KMS-11 (cell line): ENCODE measurements around the gene RGS7.

Experiments
- H2AFZ ChIP-seq: fragments of 200-600 bp; sonication (generic); 2 replicates; pipeline ENCODE4 v1.6.1; 2016; ENCODE audit warnings: antibody characterized with exemption, mixed run types, low read depth
- H3K27ac ChIP-seq: fragments of 200-600 bp; sonication (generic); 2 replicates; pipeline ENCODE4 v1.6.1; 2016; ENCODE audit warnings: mild to moderate bottlenecking, mixed run types
- H3K27me3 ChIP-seq: fragments of 200-600 bp; sonication (generic); 2 replicates; pipeline ENCODE4 v1.6.1; 2017; ENCODE audit warnings: mild to moderate bottlenecking, low read depth, mixed run types, moderate library complexity; ENCODE audit not compliant: insufficient read depth
- H3K36me3 ChIP-seq: fragments of 200-600 bp; sonication (generic); 2 replicates; pipeline ENCODE4 v1.6.1; 2017; ENCODE audit warnings: mild to moderate bottlenecking, mixed run types; ENCODE audit not compliant: insufficient read depth
- H3K4me1 ChIP-seq: fragments of 200-600 bp; sonication (generic); 2 replicates; pipeline ENCODE4 v1.6.1; 2016; ENCODE audit warnings: mild to moderate bottlenecking, low read depth, mixed run types; ENCODE audit not compliant: poor library complexity, severe bottlenecking
- H3K4me2 ChIP-seq: fragments of 200-600 bp; sonication (generic); 2 replicates; pipeline ENCODE4 v1.7.0; 2016; ENCODE audit warnings: mild to moderate bottlenecking, mixed run types
- H3K4me3 ChIP-seq: fragments of 200-600 bp; sonication (generic); IDR thresholded peaks from 2 replicates; pipeline ENCODE4 v1.6.1; 2017; ENCODE audit warnings: low read depth, low read length, mixed read lengths; ENCODE audit not compliant: insufficient read depth
- H3K79me2 ChIP-seq: fragments of 200-600 bp; sonication (generic); 2 replicates; pipeline ENCODE4 v1.6.1; 2016; ENCODE audit warnings: low read depth, mixed run types; ENCODE audit not compliant: insufficient read depth
- H3K9ac ChIP-seq: fragments of 200-600 bp; sonication (generic); 2 replicates; pipeline ENCODE4 v1.6.1; 2016; ENCODE audit warnings: mild to moderate bottlenecking, mixed run types
- H4K20me1 ChIP-seq: fragments of 200-600 bp; sonication (generic); 2 replicates; pipeline ENCODE4 v1.6.1; 2016; ENCODE audit warnings: mild to moderate bottlenecking, mixed run types; ENCODE audit not compliant: insufficient read depth
- TF ChIP-seq, protein P1 (sequence below): fragments of 200-600 bp; sonication (generic); conservative IDR thresholded peaks from 2 replicates; pipeline ENCODE4 v1.6.1; 2017; ENCODE audit warnings: low read depth, mild to moderate bottlenecking, antibody characterized with exemption, low read length, moderate library complexity, mixed read lengths

Gene RGS7

GRCh38 chr1:240801442-240801841 lies 555.6 kb downstream of the RGS7 start:
- H4K20me1 ChIP-seq, result no peaks in the 10 kb centered on the region
- TF ChIP-seq, protein P1, sequence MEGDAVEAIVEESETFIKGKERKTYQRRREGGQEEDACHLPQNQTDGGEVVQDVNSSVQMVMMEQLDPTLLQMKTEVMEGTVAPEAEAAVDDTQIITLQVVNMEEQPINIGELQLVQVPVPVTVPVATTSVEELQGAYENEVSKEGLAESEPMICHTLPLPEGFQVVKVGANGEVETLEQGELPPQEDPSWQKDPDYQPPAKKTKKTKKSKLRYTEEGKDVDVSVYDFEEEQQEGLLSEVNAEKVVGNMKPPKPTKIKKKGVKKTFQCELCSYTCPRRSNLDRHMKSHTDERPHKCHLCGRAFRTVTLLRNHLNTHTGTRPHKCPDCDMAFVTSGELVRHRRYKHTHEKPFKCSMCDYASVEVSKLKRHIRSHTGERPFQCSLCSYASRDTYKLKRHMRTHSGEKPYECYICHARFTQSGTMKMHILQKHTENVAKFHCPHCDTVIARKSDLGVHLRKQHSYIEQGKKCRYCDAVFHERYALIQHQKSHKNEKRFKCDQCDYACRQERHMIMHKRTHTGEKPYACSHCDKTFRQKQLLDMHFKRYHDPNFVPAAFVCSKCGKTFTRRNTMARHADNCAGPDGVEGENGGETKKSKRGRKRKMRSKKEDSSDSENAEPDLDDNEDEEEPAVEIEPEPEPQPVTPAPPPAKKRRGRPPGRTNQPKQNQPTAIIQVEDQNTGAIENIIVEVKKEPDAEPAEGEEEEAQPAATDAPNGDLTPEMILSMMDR, result no peak
- no peak overlapping the region for H3K4me2 ChIP-seq
- H3K27ac ChIP-seq, result no peak overlapping the region
- H3K9ac ChIP-seq, result no peak overlapping the region
- no peaks in the 10 kb centered on the region for H3K79me2 ChIP-seq
- no peak overlapping the region for H3K4me3 ChIP-seq
- no peaks in the 10 kb centered on the region for H3K36me3 ChIP-seq
- H3K27me3 ChIP-seq, result no peaks in the 10 kb centered on the region
- no peaks in the 10 kb centered on the region for H3K4me1 ChIP-seq
- no peak overlapping the region for H2AFZ ChIP-seq

DNA sequence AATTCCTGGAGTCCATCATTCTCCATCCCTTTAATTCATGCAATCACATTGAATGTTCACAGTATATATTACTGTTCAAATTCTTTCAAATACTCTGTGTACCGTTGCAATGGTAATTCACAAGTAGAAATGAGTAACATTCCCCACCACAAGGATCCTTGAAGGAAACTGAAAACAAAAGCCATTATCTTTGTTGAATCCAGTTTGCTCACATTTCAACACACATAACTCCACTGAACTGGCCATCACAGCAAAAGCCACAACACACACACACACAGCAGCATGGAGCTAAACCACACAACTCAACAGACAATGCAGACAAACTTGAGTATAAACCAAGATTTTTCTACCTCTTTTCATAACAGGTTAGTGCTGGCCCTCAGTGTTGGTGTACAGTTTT lies 556.7 kb downstream of the RGS7 start:
- H3K36me3 ChIP-seq, result no peaks in the 10 kb centered on the region
- no peak overlapping the region for H3K27ac ChIP-seq
- H3K79me2 ChIP-seq, result no peaks in the 10 kb centered on the region
- no peak overlapping the region for H2AFZ ChIP-seq
- no peak overlapping the region for H3K4me2 ChIP-seq
- H3K9ac ChIP-seq, result no peak overlapping the region
- TF ChIP-seq, protein P1, result no peak
- no peak overlapping the region for H3K4me3 ChIP-seq
- H3K27me3 ChIP-seq, result no peaks in the 10 kb centered on the region
- H4K20me1 ChIP-seq, result no peaks in the 10 kb centered on the region
- H3K4me1 ChIP-seq, result no peaks in the 10 kb centered on the region

DNA sequence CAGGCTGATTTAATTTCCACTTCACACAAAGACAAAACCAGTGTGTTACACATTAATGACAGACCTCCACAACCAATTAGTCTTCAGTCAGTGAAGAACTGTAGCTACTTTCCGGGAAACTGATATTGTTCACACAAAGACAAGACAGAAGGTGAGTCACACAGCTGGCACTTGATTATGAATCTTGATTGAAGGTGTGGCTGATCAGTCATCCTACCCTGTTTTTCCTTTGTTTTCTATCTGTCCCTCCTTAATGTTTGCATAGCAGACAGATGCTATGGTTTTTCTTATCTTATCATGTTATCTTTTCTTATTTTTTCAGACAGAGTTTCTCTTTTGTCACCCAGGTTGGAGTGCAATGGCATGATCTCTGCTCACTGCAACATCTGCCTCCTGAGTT lies 560.0 kb downstream of the RGS7 start:
- H4K20me1 ChIP-seq, result no peaks in the 10 kb centered on the region
- no peak overlapping the region for H3K4me3 ChIP-seq
- no peaks in the 10 kb centered on the region for H3K27me3 ChIP-seq
- no peak overlapping the region for H3K27ac ChIP-seq
- H3K4me2 ChIP-seq, result no peak overlapping the region
- H2AFZ ChIP-seq, result no peak overlapping the region
- no peaks in the 10 kb centered on the region for H3K79me2 ChIP-seq
- H3K4me1 ChIP-seq, result peaks cover 5% of the 10 kb centered on the region
- TF ChIP-seq, protein P1, result no peak
- H3K9ac ChIP-seq, result no peak overlapping the region
- H3K36me3 ChIP-seq, result no peaks in the 10 kb centered on the region

DNA sequence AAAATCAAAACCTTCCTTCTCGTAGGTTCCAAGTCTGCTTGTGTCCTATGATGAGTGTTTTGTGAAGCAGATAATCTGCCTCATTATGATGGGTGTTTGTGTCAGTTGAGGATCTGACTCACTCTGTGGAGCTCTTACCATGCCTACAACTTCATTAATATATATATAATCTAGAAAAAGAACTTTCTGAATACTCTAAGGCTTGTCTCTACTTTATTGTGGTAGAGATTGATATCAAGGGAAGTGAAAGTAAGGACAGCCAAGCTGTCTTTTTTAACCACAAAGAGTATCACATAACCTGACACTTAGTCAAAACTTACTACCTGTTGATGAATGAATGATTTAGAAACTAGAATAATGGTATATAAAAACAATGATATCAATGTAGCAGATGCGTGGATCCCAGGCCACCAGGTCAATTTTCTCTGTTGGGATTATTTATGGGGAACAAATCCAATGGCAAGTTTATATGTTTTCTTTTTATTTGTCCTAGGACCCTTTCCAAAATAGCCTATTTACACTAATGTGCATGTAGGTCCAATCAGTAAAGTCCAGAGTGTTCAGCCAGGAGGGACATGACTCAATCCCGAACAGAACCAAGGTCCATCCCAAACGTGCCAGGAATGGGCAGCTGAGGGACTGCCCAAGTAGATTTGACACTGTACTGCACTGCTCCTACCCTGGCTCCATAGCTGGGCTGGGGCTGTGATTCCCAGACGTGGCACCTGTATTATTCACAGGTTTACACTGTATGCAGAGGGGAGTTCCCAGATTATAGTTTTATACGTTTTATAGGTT lies 562.8 kb downstream of the RGS7 start:
- Histone ChIP-seq H3K4me1 (peaks cover 5% of the 10 kb centered on the region), H3K4me3 (no peak overlapping the region), H3K9ac (no peak overlapping the region), H3K36me3 (no peaks in the 10 kb centered on the region), H3K27ac (no peak overlapping the region), H3K79me2 (no peaks in the 10 kb centered on the region), H3K27me3 (no peaks in the 10 kb centered on the region), H3K4me2 (0 out of 2 replicates have a peak overlapping the region, but pooled peaks have one; percentile 26), H4K20me1 (no peaks in the 10 kb centered on the region), H2AFZ (no peak overlapping the region)
- TF ChIP-seq, protein P1, result no peak
